Colonic mucosa (tissue), 4 donors: ENCODE results near the gene ARAP3. TPM values are rescaled to one million over a fixed set of nuclear protein-coding genes. Genes with fewer than 3 reads are reported as not detected.
A peak's percentile ranks its signal among the peaks of the same experiment; 100 is the strongest.
"Not testable (repeated sequence)": the region's sequence is repeated elsewhere in the genome, so short reads cannot be mapped to it uniquely, and the experiment has no call there.

ENCODE experiments used
- DNase-seq: peaks from one replicate; pipeline ENCODE4 v3.0.0-alpha.2; 2020
- H3K27ac ChIP-seq: fragments of 200-600 bp; one replicate; pipeline ENCODE4 v1.8.0; 2021
- H3K27me3 ChIP-seq: fragments of 200-600 bp; one replicate; pipeline ENCODE4 v1.8.0; 2021
- H3K36me3 ChIP-seq: fragments of 200-600 bp; one replicate; pipeline ENCODE4 v1.8.0; 2021
- H3K4me1 ChIP-seq: fragments of 200-600 bp; one replicate; pipeline ENCODE4 v1.8.0; 2021; ENCODE audit warnings: mild to moderate bottlenecking
- H3K4me3 ChIP-seq: fragments of 200-600 bp; one replicate; pipeline ENCODE4 v1.8.0; 2021
- H3K9ac ChIP-seq, 2 donors: one replicate each; pipeline ENCODE4 v1.7.0; 2013; ENCODE audit warnings: control low read depth in 2 of 2, low read depth in 2 of 2, low read length in 2 of 2
- H3K9me3 ChIP-seq: fragments of 200-600 bp; one replicate; pipeline ENCODE4 v1.8.0; 2021
- intact Hi-C: fragments of 100-400 bp; cut with DNase I; formaldehyde crosslinking; loops from one replicate; pipeline ENCODE4 v1.14.1; 2022
- total RNA-seq, 2 donors: library from RNA; stranded (reverse); fragmentation: NEBNext Ultra II Directional in 1 of 2; extraction: Animal tissue kit (Norgen Biotek cat#: 25700) in 1 of 2; gene quantifications; one replicate each; pipeline ENCODE4 v1.2.1, GENCODE V29; 2021
- TF ChIP-seq, protein P1 (sequence below): fragments of 200-600 bp; IDR thresholded peaks from one replicate; pipeline ENCODE4 v1.8.0; 2022; ENCODE audit warnings: antibody characterized with exemption, mild to moderate bottlenecking
- donor health status: healthy.
- donor health status: DM: no; HTN: no; CAD: no.
- donor health status: DM: no; HTN: no; CAD: no.

Gene ARAP3
- total RNA-seq, 2 donors from 2014 or later = 5.1 to 15.4 TPM

DNA sequence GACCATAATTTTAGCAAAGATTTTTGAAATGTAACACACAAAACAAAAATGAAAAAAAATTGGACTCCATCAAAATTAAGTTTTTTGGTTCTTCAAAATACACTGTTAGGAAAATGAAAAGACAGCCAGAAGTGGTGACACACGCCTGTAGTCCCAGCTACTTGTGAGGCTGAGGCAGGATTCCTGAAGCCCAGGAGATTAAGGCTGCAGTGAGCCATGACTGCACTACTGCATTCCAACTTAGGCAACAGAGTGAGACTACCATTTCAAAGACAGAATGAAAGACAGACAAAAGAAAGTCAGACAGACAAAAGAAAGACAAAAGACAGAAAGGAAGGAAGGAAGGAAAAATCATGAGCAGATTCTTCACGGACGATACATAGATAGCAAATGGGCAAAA, 70.7 kb downstream of the ARAP3 start:
- Histone ChIP-seq H3K36me3 (no peaks in the 10 kb centered on the region), H3K4me3 (no peak overlapping the region), H3K27me3 (no peaks in the 10 kb centered on the region), H3K9me3 (no peaks in the 10 kb centered on the region), H3K27ac (no peak overlapping the region), H3K9ac (no peak overlapping the region), H3K4me1 (no peaks in the 10 kb centered on the region)
- DNase-seq = no peak
- TF ChIP-seq, protein P1, sequence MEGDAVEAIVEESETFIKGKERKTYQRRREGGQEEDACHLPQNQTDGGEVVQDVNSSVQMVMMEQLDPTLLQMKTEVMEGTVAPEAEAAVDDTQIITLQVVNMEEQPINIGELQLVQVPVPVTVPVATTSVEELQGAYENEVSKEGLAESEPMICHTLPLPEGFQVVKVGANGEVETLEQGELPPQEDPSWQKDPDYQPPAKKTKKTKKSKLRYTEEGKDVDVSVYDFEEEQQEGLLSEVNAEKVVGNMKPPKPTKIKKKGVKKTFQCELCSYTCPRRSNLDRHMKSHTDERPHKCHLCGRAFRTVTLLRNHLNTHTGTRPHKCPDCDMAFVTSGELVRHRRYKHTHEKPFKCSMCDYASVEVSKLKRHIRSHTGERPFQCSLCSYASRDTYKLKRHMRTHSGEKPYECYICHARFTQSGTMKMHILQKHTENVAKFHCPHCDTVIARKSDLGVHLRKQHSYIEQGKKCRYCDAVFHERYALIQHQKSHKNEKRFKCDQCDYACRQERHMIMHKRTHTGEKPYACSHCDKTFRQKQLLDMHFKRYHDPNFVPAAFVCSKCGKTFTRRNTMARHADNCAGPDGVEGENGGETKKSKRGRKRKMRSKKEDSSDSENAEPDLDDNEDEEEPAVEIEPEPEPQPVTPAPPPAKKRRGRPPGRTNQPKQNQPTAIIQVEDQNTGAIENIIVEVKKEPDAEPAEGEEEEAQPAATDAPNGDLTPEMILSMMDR = no peak
- intact Hi-C loops = no loop called here

DNA sequence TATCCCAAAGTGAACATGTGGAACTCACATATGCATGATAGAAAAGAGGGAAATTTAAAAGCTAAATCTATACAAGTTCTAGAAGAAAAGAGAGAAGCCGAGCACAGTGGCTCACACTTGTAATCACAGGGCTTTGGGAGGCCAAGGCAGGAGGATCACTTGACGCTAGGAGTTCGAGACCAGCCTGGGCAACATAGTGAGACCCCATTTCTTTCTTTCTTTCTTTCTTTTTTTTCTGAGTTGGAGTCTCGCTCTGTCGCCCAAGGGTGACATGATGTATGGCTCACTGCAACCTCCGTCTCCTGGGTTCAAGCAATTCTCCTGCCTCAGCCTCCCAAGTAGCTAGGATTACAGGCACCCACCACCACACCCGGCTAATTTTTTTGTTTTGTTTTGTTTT, 72.1 kb downstream of the ARAP3 start:
- H3K27me3 ChIP-seq, H3K9me3 ChIP-seq, H3K9ac ChIP-seq, H3K4me1 ChIP-seq, intact Hi-C loops, H3K27ac ChIP-seq, H3K4me3 ChIP-seq, H3K36me3 ChIP-seq, DNase-seq: not testable (repeated sequence)

DNA sequence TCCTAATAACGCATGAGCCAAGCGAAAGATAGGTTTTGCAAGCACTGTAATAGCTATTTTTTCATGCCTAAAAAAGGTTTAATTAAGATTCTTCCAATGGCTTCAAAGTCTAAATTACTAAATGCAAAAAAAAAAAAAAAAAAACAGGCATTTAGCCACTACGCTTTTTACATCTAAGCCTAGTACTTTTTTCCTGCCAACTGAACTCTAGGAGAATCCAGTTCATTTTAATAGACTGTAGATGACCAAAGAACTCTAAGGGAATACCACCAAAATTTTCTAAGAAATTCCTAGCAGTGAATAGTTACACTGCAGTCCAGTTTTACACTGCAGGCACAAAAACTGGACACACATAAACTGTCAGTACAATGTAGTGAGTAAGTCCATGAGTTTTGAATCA, 73.0 kb downstream of the ARAP3 start:
- Histone ChIP-seq H3K4me3 (no peak overlapping the region), H3K9ac (no peak overlapping the region), H3K36me3 (no peaks in the 10 kb centered on the region), H3K27ac (no peak overlapping the region), H3K27me3 (no peaks in the 10 kb centered on the region), H3K4me1 (peaks cover 5% of the 10 kb centered on the region), H3K9me3 (no peaks in the 10 kb centered on the region)
- intact Hi-C loops = no loop called here
- TF ChIP-seq, protein P1 = no peak
- DNase-seq = no peak

DNA sequence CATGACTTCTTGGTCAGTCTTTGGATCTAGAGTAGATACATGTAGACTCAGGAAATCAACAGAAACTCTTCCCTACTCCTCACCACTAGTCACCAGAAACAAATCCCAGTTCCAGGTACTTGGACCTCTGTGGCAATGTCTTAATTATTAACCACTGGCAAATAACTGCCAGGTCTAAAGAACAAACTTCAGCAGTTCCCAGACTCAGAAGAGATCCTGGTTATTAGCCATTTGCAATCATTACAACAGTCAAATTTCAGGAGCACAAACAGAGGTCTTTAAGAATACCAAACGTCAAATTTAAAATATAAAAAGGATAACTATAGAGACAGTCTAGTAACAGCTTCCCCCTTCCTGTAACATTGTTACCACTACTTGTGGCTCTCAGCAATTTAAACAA, 73.5 kb downstream of the ARAP3 start:
- TF ChIP-seq, protein P1 = no peak
- Histone ChIP-seq H3K36me3 (no peaks in the 10 kb centered on the region), H3K27ac (no peak overlapping the region), H3K4me1 (peaks cover 5% of the 10 kb centered on the region), H3K27me3 (no peaks in the 10 kb centered on the region), H3K9ac (no peak overlapping the region), H3K4me3 (no peak overlapping the region), H3K9me3 (no peaks in the 10 kb centered on the region)
- intact Hi-C loops = no loop called here
- DNase-seq = no peak

DNA sequence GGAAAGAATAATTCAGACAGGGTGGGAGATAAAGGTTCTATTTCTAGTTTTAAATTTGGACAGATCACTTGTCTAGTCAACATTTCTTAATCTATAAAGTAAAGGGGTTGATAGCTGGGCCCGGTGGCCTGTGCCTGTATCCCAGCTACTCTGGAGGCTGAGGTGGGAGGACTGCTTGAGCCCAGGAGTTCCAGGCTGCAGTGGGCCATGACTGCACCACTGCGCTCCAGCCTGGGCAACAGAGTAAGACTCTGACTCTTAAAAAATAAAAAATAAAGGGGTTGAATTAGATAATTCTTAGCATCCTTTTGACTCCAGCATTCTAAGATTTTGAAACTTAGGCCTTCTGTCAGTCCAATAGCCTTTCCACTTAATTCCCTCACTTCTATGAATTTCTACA, 74.0 kb downstream of the ARAP3 start:
- Histone ChIP-seq H3K4me1 (peaks cover 5% of the 10 kb centered on the region), H3K27me3 (no peaks in the 10 kb centered on the region), H3K9ac (no peak overlapping the region), H3K36me3 (no peaks in the 10 kb centered on the region), H3K27ac (no peak overlapping the region), H3K4me3 (no peak overlapping the region), H3K9me3 (no peaks in the 10 kb centered on the region)
- no peak for DNase-seq
- TF ChIP-seq, protein P1 = no peak
- intact Hi-C loops = no loop called here

DNA sequence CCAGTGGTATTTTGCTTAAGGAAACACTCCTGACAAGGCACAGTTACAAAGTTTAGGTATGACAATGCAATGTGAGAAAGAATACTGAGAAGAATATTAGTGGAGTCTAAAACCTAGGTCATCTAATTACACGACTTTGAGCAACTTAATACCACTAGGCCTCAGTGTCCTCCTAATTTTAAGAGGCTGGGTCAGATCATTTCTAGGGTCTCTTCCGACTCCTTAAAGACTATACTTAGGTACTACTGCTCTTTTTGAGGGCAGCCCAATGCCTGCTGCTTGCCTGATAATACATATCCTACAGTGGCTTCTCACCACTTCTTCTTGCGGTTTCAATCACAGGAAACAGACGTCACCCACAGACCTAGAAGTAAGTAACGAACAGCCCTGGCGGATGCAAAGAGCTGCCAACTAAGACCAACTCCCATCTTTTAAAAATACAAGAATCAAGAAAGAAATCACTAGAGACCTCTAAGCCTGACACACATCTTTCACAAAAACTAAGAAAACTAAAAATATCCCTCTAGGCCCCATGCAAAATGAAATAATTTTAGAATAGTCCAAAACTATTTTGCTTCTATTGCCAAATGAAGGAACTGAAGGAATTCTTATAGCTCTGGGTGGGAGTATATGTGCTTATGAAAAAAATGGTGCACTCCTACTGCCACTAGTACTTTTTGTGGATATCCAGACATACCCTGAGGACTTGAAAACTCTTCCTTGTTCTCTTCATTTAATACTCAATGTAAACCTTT, 76.3 kb downstream of the ARAP3 start:
- H3K27ac ChIP-seq = peak overlapping the region; percentile 21
- peaks cover 5% of the 10 kb centered on the region for H3K4me1 ChIP-seq
- intact Hi-C loops = no loop called here
- H3K4me3 ChIP-seq = no peak overlapping the region
- TF ChIP-seq, protein P1 = no peak
- no peaks in the 10 kb centered on the region for H3K36me3 ChIP-seq
- no peaks in the 10 kb centered on the region for H3K27me3 ChIP-seq
- DNase-seq = peak; percentile 54
- H3K9ac ChIP-seq = no peak overlapping the region
- no peaks in the 10 kb centered on the region for H3K9me3 ChIP-seq
